PC-3 (cell line): Measurements from ENCODE around the gene TXN. TPM values are rescaled to one million over a fixed set of nuclear protein-coding genes. Genes with fewer than 3 reads are reported as not detected.

ENCODE experiments used
- ATAC-seq: fragments of 200-7000 bp; cut with Tn5 transposase; 2 replicates; pipeline ENCODE4 v1.9.1; 2020; ENCODE audit warnings: mild to moderate bottlenecking, moderate library complexity
- BruUV-seq: library from RNA; stranded (reverse); fragments of 400-500 nt; replicated peaks from 2 replicates; lab custom pipeline; 2021; lab: Mats Ljungman, UMichigan
- CTCF ChIA-PET: fragments of 300-600 bp; sonication (Branson Sonifier 250); formaldehyde crosslinking; loops from one replicate; lab custom pipeline; 2022; ENCODE audit warnings: antibody characterized with exemption; lab: Charles Lee
- POLR2A ChIA-PET: fragments of 300-600 bp; sonication (Branson Sonifier 250); formaldehyde crosslinking; loops from one replicate; lab custom pipeline; 2022; ENCODE audit warnings: antibody characterized with exemption; ENCODE audit not compliant: unreplicated experiment; lab: Charles Lee
- DNase-seq: peaks from one replicate; pipeline ENCODE4 v3.0.0-alpha.2; 2015
- H2AFZ ChIP-seq: fragments of 300-600 bp; sonication (generic); 2 replicates; pipeline ENCODE4 v1.6.0; 2016; ENCODE audit warnings: antibody characterized with exemption, low read length
- H3F3A ChIP-seq: fragments of 300-600 bp; sonication (generic); one replicate; pipeline ENCODE4 v1.6.0; 2017; ENCODE audit warnings: antibody characterized with exemption, low read length, control low read depth, mild to moderate bottlenecking; ENCODE audit not compliant: unreplicated experiment
- H3K27ac ChIP-seq: fragments of 300-600 bp; sonication (generic); 2 replicates; pipeline ENCODE4 v1.5.1; 2016; ENCODE audit warnings: mild to moderate bottlenecking, low read length
- H3K27me3 ChIP-seq: fragments of 300-600 bp; sonication (generic); 2 replicates; pipeline ENCODE4 v1.6.1; 2016; ENCODE audit warnings: low read length, mixed read lengths
- H3K36me3 ChIP-seq: fragments of 300-600 bp; sonication (generic); 2 replicates; pipeline ENCODE4 v1.6.1; 2016; ENCODE audit warnings: low read depth, mixed run types, low read length, mixed read lengths
- H3K4me1 ChIP-seq: fragments of 300-600 bp; sonication (generic); 2 replicates; pipeline ENCODE4 v1.5.1; 2016; ENCODE audit warnings: low read length; ENCODE audit not compliant: insufficient read depth
- H3K4me2 ChIP-seq: fragments of 300-600 bp; sonication (generic); 2 replicates; pipeline ENCODE4 v1.6.0; 2016; ENCODE audit warnings: low read length
- H3K4me3 ChIP-seq: fragments of 300-600 bp; sonication (generic); 2 replicates; pipeline ENCODE4 v1.5.1; 2016; ENCODE audit warnings: mild to moderate bottlenecking, low read length, mixed read lengths
- H3K79me2 ChIP-seq: fragments of 300-600 bp; sonication (generic); 2 replicates; pipeline ENCODE4 v1.6.1; 2017; ENCODE audit warnings: low read length, mixed read lengths
- H3K9ac ChIP-seq: fragments of 300-600 bp; sonication (generic); 2 replicates; pipeline ENCODE4 v1.6.0; 2016; ENCODE audit warnings: mild to moderate bottlenecking, low read length
- H3K9me2 ChIP-seq: fragments of 300-600 bp; sonication (generic); replicated peaks from 2 replicates; pipeline ENCODE4 v1.6.1; 2016; ENCODE audit warnings: mixed run types, low read length, mixed read lengths
- H3K9me3 ChIP-seq: fragments of 300-600 bp; sonication (generic); 2 replicates; pipeline ENCODE4 v1.6.1; 2016; ENCODE audit warnings: low read length, mixed read lengths
- H4K20me1 ChIP-seq: fragments of 300-600 bp; sonication (generic); 2 replicates; pipeline ENCODE4 v1.6.1; 2016; ENCODE audit warnings: low read length, mixed read lengths
- EZH2 ChIP-seq: fragments of 300-600 bp; sonication (generic); IDR thresholded peaks from one replicate; pipeline ENCODE4 v1.6.1; 2017; ENCODE audit warnings: antibody characterized with exemption, mild to moderate bottlenecking, low read length; ENCODE audit not compliant: unreplicated experiment
- EZH2phosphoT487 ChIP-seq: fragments of 300-600 bp; sonication (generic); IDR thresholded peaks from 2 replicates; pipeline ENCODE4 v1.6.1; 2018; ENCODE audit warnings: mild to moderate bottlenecking, antibody characterized with exemption, low read length, borderline replicate concordance
- intact Hi-C: fragments of 100-400 bp; cut with micrococcal nuclease; formaldehyde crosslinking; loops from 2 replicates; pipeline ENCODE4 v1.9.0; 2023
- total RNA-seq: library from RNA; depleted of rRNA; stranded (reverse); fragments of >200 nt; gene quantifications from 2 replicates; pipeline ENCODE4 v1.2.3, GENCODE V29; 2014
- TF ChIP-seq, protein P1 (sequence below): fragments of 300-600 bp; sonication (generic); conservative IDR thresholded peaks from 2 replicates; pipeline ENCODE4 v1.5.1; 2017; ENCODE audit warnings: antibody characterized with exemption, low read depth, mild to moderate bottlenecking, low read length

TXN gene
- total RNA-seq, 1 experiment from 2014 or later, result 216 TPM

DNA sequence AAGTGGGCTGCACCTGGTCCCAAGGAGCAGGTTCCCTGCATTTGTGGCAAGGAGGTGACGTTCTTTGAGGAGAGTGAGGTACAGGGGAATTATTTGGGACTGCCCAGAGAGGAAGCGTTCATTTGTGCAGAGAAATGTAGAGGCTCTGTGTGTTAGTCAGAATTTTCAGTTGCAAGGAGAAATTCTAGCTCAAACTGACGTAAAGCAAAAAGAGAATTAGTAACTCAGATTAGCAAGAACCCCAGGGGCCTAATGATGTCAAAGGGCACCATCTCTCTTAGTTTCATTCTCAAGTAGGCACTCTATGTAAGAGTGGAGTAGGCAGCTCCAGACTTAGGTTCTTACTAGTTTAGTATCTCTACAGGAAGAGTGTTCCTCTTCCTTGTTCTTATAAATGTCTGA is 2.4 kb upstream of the TXN start:
- intact Hi-C loops, result no loop called here
- DNase-seq (no peak), ATAC-seq (no peak)
- Histone ChIP-seq H3K4me2 (no peak overlapping the region), H3K4me3 (no peak overlapping the region), H3K9me3 (no peaks in the 10 kb centered on the region), H3K79me2 (peaks cover 39% of the 10 kb centered on the region), H3F3A (no peaks in the 10 kb centered on the region), H2AFZ (no peak overlapping the region), H4K20me1 (peaks cover 17% of the 10 kb centered on the region), H3K9ac (no peak overlapping the region), H3K36me3 (no peaks in the 10 kb centered on the region), H3K9me2 (no peaks in the 10 kb centered on the region), H3K27ac (no peak overlapping the region), H3K4me1 (peaks cover 25% of the 10 kb centered on the region), H3K27me3 (no peaks in the 10 kb centered on the region)
- ChIA-PET POLR2A (no interaction called here), CTCF (no interaction called here)
- TF ChIP-seq EZH2phosphoT487, result no peak
- no peak for TF ChIP-seq EZH2
- TF ChIP-seq, protein P1, sequence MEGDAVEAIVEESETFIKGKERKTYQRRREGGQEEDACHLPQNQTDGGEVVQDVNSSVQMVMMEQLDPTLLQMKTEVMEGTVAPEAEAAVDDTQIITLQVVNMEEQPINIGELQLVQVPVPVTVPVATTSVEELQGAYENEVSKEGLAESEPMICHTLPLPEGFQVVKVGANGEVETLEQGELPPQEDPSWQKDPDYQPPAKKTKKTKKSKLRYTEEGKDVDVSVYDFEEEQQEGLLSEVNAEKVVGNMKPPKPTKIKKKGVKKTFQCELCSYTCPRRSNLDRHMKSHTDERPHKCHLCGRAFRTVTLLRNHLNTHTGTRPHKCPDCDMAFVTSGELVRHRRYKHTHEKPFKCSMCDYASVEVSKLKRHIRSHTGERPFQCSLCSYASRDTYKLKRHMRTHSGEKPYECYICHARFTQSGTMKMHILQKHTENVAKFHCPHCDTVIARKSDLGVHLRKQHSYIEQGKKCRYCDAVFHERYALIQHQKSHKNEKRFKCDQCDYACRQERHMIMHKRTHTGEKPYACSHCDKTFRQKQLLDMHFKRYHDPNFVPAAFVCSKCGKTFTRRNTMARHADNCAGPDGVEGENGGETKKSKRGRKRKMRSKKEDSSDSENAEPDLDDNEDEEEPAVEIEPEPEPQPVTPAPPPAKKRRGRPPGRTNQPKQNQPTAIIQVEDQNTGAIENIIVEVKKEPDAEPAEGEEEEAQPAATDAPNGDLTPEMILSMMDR, result no peak
- no TSS peak for BruUV-seq

DNA sequence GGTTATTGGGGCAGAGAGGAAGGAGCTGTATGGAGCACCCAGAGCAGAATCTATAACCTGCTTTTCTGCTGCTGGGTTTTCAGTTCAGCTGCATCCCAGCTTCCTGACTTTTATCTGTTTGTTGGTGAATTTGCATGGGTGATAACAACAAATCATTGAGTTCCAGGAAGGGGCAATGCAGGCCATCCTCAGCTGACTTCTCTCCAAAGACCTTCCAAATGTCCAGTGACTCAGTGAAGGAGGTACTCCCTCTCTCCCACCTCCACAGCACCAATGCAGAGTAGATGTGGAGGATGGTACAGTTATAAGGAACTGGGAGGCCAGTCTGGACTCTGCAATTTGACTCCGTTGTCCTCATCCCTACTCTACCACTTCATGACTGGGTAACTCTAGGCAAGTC is 1.6 kb upstream of the TXN start:
- no peak for DNase-seq
- CTCF ChIA-PET, result interaction anchor here (0.5 kb wide), 1 partner anchor 1085 kb away, joined by 4 read pairs; no protein-coding TSS in a partner anchor
- H4K20me1 ChIP-seq, result peaks cover 24% of the 10 kb centered on the region
- H3K27ac ChIP-seq, result no peak overlapping the region
- no peak overlapping the region for H2AFZ ChIP-seq
- intact Hi-C loops, result no loop called here
- no peaks in the 10 kb centered on the region for H3K36me3 ChIP-seq
- peaks cover 32% of the 10 kb centered on the region for H3K4me1 ChIP-seq
- POLR2A ChIA-PET, result no interaction called here
- H3K4me2 ChIP-seq, result peak overlapping the region; percentile 91
- H3F3A ChIP-seq, result no peaks in the 10 kb centered on the region
- BruUV-seq, result no TSS peak
- H3K79me2 ChIP-seq, result peaks cover 47% of the 10 kb centered on the region
- TF ChIP-seq EZH2 (no peak), EZH2phosphoT487 (no peak)
- TF ChIP-seq, protein P1, result no peak
- peak overlapping the region; percentile 88 for H3K4me3 ChIP-seq
- ATAC-seq, result no peak
- H3K9ac ChIP-seq, result no peak overlapping the region
- no peaks in the 10 kb centered on the region for H3K9me2 ChIP-seq
- no peaks in the 10 kb centered on the region for H3K27me3 ChIP-seq
- no peaks in the 10 kb centered on the region for H3K9me3 ChIP-seq

DNA sequence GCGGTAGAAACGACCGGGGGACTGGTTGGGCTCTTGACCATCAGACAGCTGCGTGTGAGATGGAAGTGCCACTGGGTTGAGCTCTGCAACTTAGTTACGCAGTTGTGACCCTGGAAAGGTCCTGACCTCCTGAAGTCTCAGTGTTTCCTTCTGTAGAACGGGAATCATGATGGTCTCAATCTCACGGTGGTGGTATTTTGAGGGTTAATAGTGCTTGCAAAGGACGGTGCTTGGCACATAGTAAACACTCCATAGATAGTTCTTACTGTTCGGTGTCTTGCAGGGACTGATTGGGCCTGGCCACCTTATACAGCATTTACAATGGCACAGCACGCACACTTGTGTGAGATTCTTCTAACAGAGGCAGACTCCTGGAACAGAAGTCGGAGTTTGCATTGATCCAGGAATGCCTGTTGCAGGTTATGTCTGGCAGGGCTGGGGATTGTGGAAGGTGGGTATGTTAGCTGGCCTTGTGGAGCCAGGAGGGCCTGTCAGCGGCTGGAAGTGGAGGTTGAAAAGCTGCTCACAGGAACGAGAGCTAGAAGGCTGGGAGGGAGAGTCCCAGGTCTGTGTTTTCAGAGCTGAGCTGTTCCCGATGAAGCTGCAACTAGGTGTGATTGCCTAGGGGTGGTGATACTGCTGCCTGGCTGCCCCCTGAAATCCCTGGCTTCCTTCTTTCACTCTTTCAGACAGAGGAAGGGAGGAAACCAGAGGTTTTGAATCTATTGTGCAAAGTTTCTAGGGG is 962 bp upstream of the TXN start:
- Histone ChIP-seq H3K4me2 (peak overlapping the region; percentile 91), H3K9me3 (no peaks in the 10 kb centered on the region), H3K4me1 (peaks cover 34% of the 10 kb centered on the region), H3K27me3 (no peaks in the 10 kb centered on the region), H3F3A (no peaks in the 10 kb centered on the region), H3K9ac (peak overlapping the region; percentile 92), H3K4me3 (peak overlapping the region; percentile 88), H3K79me2 (peaks cover 54% of the 10 kb centered on the region), H2AFZ (peak overlapping the region; percentile 93), H3K36me3 (no peaks in the 10 kb centered on the region), H3K9me2 (no peaks in the 10 kb centered on the region), H4K20me1 (peaks cover 30% of the 10 kb centered on the region), H3K27ac (peak overlapping the region; percentile 86)
- ChIA-PET CTCF (interaction anchor here (0.5 kb wide), 1 partner anchor 1085 kb away, joined by 4 read pairs; no protein-coding TSS in a partner anchor), POLR2A (no interaction called here)
- TSS peak; percentile 79 for BruUV-seq
- DNase-seq, result no peak
- intact Hi-C loops, result no loop called here
- ATAC-seq, result peak; percentile 8
- TF ChIP-seq EZH2phosphoT487 (no peak), EZH2 (no peak)
- TF ChIP-seq, protein P1, result no peak
